ENCODE measurements around the gene RCN1. TPM values are rescaled to one million over a fixed set of nuclear protein-coding genes. Genes with fewer than 3 reads are reported as not detected.
"Not testable (repeated sequence)": the region's sequence is repeated elsewhere in the genome, so short reads cannot be mapped to it uniquely, and the experiment has no call there.

RCN1 gene
- total RNA-seq, 1 donor from 2014 or later: 24.6 TPM

- H3K36me3 ChIP-seq: no peaks in the 10 kb centered on the region
- no peak for DNase-seq
- no peaks in the 10 kb centered on the region for H3K9me3 ChIP-seq (replicated peaks)
- no peaks in the 10 kb centered on the region for H3K4me1 ChIP-seq
- TF ChIP-seq, protein P1, sequence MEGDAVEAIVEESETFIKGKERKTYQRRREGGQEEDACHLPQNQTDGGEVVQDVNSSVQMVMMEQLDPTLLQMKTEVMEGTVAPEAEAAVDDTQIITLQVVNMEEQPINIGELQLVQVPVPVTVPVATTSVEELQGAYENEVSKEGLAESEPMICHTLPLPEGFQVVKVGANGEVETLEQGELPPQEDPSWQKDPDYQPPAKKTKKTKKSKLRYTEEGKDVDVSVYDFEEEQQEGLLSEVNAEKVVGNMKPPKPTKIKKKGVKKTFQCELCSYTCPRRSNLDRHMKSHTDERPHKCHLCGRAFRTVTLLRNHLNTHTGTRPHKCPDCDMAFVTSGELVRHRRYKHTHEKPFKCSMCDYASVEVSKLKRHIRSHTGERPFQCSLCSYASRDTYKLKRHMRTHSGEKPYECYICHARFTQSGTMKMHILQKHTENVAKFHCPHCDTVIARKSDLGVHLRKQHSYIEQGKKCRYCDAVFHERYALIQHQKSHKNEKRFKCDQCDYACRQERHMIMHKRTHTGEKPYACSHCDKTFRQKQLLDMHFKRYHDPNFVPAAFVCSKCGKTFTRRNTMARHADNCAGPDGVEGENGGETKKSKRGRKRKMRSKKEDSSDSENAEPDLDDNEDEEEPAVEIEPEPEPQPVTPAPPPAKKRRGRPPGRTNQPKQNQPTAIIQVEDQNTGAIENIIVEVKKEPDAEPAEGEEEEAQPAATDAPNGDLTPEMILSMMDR (IDR thresholded peaks at IDR 0.05; ENCODE audit: borderline replicate concordance): no peak
- no peak overlapping the region for H3K4me3 ChIP-seq
- H3K27ac ChIP-seq (replicated peaks): no peak overlapping the region
- H3K27me3 ChIP-seq (ENCODE audit: low read depth): peaks cover 8% of the 10 kb centered on the region
- intact Hi-C loops (cut with micrococcal nuclease): no loop called here
Measured at GRCh38 chr11:32113200-32113919, 22.5 kb downstream of the RCN1 start.

- TF ChIP-seq, protein P1 (IDR thresholded peaks at IDR 0.05; ENCODE audit: borderline replicate concordance): no peak
- Histone ChIP-seq H3K27ac (replicated peaks) (no peak overlapping the region), H3K9me3 (replicated peaks) (no peaks in the 10 kb centered on the region), H3K4me1 (no peaks in the 10 kb centered on the region), H3K4me3 (no peak overlapping the region), H3K27me3 (ENCODE audit: low read depth) (peaks cover 8% of the 10 kb centered on the region), H3K36me3 (no peaks in the 10 kb centered on the region)
- intact Hi-C loops (cut with micrococcal nuclease): no loop called here
- DNase-seq: no peak
Measured at GRCh38 chr11:32113920-32114203, 23.0 kb downstream of the RCN1 start.

DNA sequence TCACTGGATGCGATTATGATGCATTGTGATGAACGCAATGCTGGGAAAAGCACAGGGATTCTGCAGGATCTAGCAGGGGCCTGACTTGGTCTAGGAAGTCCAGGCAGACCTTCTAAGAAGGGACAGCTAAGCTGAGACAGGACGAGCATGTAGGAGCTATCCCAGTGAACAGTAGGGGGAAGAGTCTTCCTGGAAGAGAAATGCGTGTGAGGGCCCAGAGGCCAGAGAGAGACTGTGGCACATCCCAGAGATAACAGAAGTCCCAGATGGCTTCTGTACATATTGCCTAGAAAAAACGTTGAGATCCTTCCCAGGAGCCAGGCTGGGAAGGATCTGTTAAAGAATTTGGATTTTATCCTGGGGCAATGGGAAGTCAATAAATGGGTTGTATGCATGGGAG lies 24.6 kb downstream of the RCN1 start:
- Histone ChIP-seq H3K4me1 (no peaks in the 10 kb centered on the region), H3K4me3 (no peak overlapping the region), H3K27me3 (ENCODE audit: low read depth) (peaks cover 8% of the 10 kb centered on the region), H3K36me3 (no peaks in the 10 kb centered on the region), H3K9me3 (replicated peaks) (no peaks in the 10 kb centered on the region), H3K27ac (replicated peaks) (no peak overlapping the region)
- intact Hi-C loops (cut with micrococcal nuclease): no loop called here
- DNase-seq: no peak
- TF ChIP-seq, protein P1 (IDR thresholded peaks at IDR 0.05; ENCODE audit: borderline replicate concordance): no peak

DNA sequence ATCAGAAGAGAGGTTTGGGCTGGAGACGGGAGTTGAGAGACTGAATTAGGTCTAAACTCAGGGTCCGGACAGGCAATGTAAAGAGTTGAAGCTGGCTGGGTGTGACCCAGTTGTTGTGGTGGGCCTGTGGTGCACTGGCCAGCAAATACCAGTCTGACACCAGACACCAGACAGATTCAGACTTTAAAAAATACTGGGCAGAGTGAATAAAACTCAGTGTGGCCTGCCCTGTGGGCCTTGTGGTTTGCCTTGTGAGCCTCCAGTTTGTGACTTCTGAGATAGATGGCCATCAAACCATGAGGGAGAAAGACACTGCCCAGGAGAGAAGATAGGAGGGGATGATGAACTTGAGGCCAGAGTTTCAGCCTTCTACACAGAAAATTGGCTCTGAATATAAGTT lies 25.8 kb downstream of the RCN1 start:
- Histone ChIP-seq H3K4me3 (no peak overlapping the region), H3K27ac (replicated peaks) (no peak overlapping the region), H3K4me1 (no peaks in the 10 kb centered on the region), H3K36me3 (no peaks in the 10 kb centered on the region), H3K9me3 (replicated peaks) (no peaks in the 10 kb centered on the region), H3K27me3 (ENCODE audit: low read depth) (peaks cover 8% of the 10 kb centered on the region)
- TF ChIP-seq, protein P1 (IDR thresholded peaks at IDR 0.05; ENCODE audit: borderline replicate concordance): no peak
- no peak for DNase-seq
- intact Hi-C loops (cut with micrococcal nuclease): no loop called here

DNA sequence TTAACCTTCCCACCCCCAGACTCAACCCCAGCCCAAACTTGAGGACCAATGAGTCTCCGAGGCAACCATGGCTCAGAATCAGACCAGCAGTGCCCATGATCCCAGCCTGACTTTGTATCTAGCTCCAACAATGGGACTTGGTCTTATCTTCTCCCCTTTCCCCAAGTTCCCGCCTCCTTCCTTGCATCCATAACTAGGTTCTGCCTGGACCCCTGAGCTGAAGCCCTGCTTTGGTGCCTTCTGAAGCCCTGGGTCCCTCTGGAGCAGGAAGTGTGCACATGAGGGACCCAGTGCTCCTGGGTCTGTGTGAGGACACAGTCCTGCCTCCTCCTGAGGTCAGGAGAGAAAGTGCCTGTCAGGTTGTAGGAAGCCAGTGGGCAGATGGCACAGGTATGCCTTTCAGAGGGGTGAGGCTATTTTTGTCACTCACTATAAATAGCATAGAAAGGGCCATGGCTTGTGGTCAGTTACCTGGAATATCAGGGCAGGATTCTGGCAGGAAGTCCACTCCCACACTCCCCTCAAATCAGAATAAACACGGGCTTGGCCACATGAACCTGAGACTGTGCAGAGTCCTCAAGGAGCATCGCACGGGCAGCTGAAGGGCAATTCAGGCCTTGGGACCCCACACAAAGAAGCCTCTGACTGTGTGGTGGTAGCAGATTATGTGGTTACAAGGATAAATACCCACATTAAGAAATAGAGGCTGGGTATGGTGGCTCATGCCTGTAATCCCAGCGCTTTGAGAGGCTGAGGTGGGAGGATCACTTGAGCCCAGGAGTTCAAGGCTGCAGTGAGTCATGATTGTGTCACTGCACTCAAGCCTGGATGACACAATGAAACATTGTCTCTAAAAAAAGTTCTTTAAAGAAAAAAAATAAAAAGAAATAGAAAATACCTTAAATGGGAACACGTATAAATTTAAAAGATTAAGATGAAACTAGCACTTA lies 27.4 kb downstream of the RCN1 start:
- TF ChIP-seq, protein P1 (IDR thresholded peaks at IDR 0.05; ENCODE audit: borderline replicate concordance): no peak
- intact Hi-C loops (cut with micrococcal nuclease): no loop called here
- Histone ChIP-seq H3K9me3 (replicated peaks) (no peaks in the 10 kb centered on the region), H3K4me3 (no peak overlapping the region), H3K27ac (replicated peaks) (no peak overlapping the region), H3K4me1 (no peaks in the 10 kb centered on the region), H3K36me3 (no peaks in the 10 kb centered on the region), H3K27me3 (ENCODE audit: low read depth) (no peaks in the 10 kb centered on the region)
- no peak for DNase-seq

GRCh38 chr11:32119139-32119538 lies 28.3 kb downstream of the RCN1 start:
- H3K9me3 ChIP-seq (replicated peaks); intact Hi-C loops (cut with micrococcal nuclease); DNase-seq; H3K27ac ChIP-seq (replicated peaks); H3K27me3 ChIP-seq (ENCODE audit: low read depth); H3K4me3 ChIP-seq; H3K4me1 ChIP-seq; H3K36me3 ChIP-seq: not testable (repeated sequence)

Data from left ventricle myocardium inferior (tissue), 1 donor.